ENCODE measurements around the gene FANCC. TPM values are rescaled to one million over a fixed set of nuclear protein-coding genes. Genes with fewer than 3 reads are reported as not detected.
A peak's percentile ranks its signal among the peaks of the same experiment; 100 is the strongest.

The FANCC gene
- polyA plus RNA-seq, 1 of the 3 experiments (the other 2 are of a cell fraction), result 3.5 TPM

- no peaks in the 10 kb centered on the region for H3K9me3 ChIP-seq
- no peak overlapping the region for H3K4me2 ChIP-seq
- 89% methylated on average over 17 of the region's 17 CpGs for WGBS (ENCODE audit: low lambda C conversion rate)
- peaks cover 5% of the 10 kb centered on the region for H3F3A ChIP-seq (replicated peaks; ENCODE audit: insufficient read depth)
- no peaks in the 10 kb centered on the region for H3K9me2 ChIP-seq
- no peak overlapping the region for H3K9ac ChIP-seq
- peaks cover 92% of the 10 kb centered on the region for H3K79me2 ChIP-seq (ENCODE audit: insufficient read depth)
- H3K27ac ChIP-seq (ENCODE audit: low read depth in 2 of 2, low read length in 1 of 2), result peak overlapping the region in 1 of 2 experiments; percentile 19; a peak in 1 of 4 replicates
- ChIA-PET CTCF (interaction anchor here (0.7 to 1.2 kb wide), 3 partner anchors 47 to 294 kb away, joined by 3 to 4 read pairs (median 3); no protein-coding TSS in a partner anchor), POLR2A (interaction anchor here (0.8 kb wide), 1 partner anchor 12 kb away, joined by 3 read pairs; no protein-coding TSS in a partner anchor)
- TF ChIP-seq NRF1 (IDR thresholded peaks at IDR 0.05; ENCODE audit: low read depth, low read length), result no peak
- TF ChIP-seq FOXM1 (IDR thresholded peaks at IDR 0.05; ENCODE audit: low read depth), result no peak
- TF ChIP-seq, protein P1, sequence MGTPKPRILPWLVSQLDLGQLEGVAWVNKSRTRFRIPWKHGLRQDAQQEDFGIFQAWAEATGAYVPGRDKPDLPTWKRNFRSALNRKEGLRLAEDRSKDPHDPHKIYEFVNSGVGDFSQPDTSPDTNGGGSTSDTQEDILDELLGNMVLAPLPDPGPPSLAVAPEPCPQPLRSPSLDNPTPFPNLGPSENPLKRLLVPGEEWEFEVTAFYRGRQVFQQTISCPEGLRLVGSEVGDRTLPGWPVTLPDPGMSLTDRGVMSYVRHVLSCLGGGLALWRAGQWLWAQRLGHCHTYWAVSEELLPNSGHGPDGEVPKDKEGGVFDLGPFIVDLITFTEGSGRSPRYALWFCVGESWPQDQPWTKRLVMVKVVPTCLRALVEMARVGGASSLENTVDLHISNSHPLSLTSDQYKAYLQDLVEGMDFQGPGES (IDR thresholded peaks at IDR 0.05; ENCODE audit: low read depth, low read length), result no peak
- no peak for TF ChIP-seq RXRA (IDR thresholded peaks at IDR 0.05; ENCODE audit: borderline replicate concordance, low read depth)
- no peak for TF ChIP-seq TCF12 (IDR thresholded peaks at IDR 0.05)
- TF ChIP-seq PBX3 (IDR thresholded peaks at IDR 0.05), result no peak
- TF ChIP-seq ZBTB33 (IDR thresholded peaks at IDR 0.05; ENCODE audit: borderline replicate concordance, low read depth), result no peak
- no peak for TF ChIP-seq POLR2AphosphoS5 (IDR thresholded peaks at IDR 0.05; ENCODE audit: low read depth, low read length)
- no peak for TF ChIP-seq JUND (IDR thresholded peaks at IDR 0.05)
- TF ChIP-seq GABPA (IDR thresholded peaks at IDR 0.05; ENCODE audit: low read depth), result no peak
- TF ChIP-seq SIN3A (IDR thresholded peaks at IDR 0.05; ENCODE audit: borderline replicate concordance, low read depth, low read length), result no peak
- no peak overlapping the region for H2AFZ ChIP-seq (ENCODE audit: low read depth)
- H3K4me1 ChIP-seq (ENCODE audit: control insufficient read depth in 1 of 2, insufficient read depth in 2 of 2, low read depth in 1 of 2, low read length in 1 of 2), result peaks cover 0 to 52% of the 10 kb centered on the region in 2 experiments; a peak in 1 of 4 replicates
- H3K27me3 ChIP-seq (ENCODE audit: insufficient read depth), result no peaks in the 10 kb centered on the region
- H3K4me3 ChIP-seq (ENCODE audit: low read depth in 2 of 2, low read length in 1 of 2), result no peak overlapping the region
- H4K20me1 ChIP-seq (ENCODE audit: insufficient read depth), result peaks cover 89% of the 10 kb centered on the region
- H3K36me3 ChIP-seq (replicated peaks in 1 of 2; ENCODE audit: control insufficient read depth in 1 of 2, insufficient read depth in 2 of 2, low read length in 1 of 2), result peaks cover 57 to 83% of the 10 kb centered on the region in 2 experiments
- DNase-seq, result no peak
These were observed 239.6 kb downstream of the FANCC start for GRCh38 chr9:95077766-95078370.
